ENCODE results near the gene TARBP2. TPM values are rescaled to one million over a fixed set of nuclear protein-coding genes. Genes with fewer than 3 reads are reported as not detected.

The TARBP2 gene
- polyA plus RNA-seq, 2 of the 4 experiments (the other 2 are of a cell fraction): 41.5 to 49.9 TPM

DNA sequence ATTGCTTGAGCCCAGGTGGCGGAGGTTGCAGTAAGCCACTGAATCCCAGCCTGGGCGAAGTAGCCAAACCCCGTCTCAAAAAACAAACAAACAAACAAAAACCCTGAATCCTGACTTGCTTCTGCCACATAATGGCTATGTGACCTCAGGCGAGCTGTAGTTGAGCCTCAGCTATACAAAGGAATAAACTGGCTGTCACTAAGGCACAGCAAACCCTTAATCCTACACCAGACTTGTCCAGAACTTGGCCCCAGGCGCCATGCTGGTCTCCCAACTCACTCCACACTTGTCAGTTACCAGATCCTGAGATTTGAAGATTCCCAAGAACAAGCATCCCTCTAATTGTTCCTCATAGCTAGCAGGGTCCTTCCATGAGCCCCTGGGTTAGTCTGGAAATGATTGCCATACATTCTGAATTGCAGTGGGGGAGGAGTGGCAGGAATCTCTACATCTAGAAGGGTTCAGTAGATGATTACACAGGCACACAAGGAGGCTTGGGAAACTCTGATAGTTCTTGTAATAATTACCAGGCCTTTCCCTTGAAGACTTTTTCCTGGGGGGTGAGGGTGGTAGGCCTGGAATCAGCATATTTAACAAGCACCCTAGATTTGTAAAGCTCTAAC, 11.7 kb upstream of the TARBP2 start:
- ChIA-PET POLR2A (interaction anchor here (0.7 to 1.7 kb wide), 3 partner anchors 12 to 647 kb away, joined by 3 to 5 read pairs (median 4); partner anchors contain the start of gene TARBP2), CTCF (interaction anchor here (0.7 to 2.7 kb wide), 6 partner anchors 9 to 712 kb away, joined by 4 to 9 read pairs (median 6); partner anchors contain the start of gene MAP3K12)
- Histone ChIP-seq H3K27ac (no peak overlapping the region), H3K9me3 (no peaks in the 10 kb centered on the region), H3K4me2 (no peak overlapping the region), H3K4me3 (no peak overlapping the region), H3K4me1 (peaks cover 24% of the 10 kb centered on the region)
- 90% methylated on average over 5 of the region's 5 CpGs for WGBS (ENCODE audit: missing lambda C conversion rate)
- FAIRE-seq (peak; percentile 13), DNase-seq (ENCODE audit: low read depth in 1 of 2, low spot score in 1 of 2) (no peak), ATAC-seq (no peak)
- TF ChIP-seq RNF2 (IDR thresholded peaks at IDR 0.05; ENCODE audit: borderline replicate concordance, low read depth) (no peak), SMC3 (IDR thresholded peaks at IDR 0.05) (no peak), POLR2A (IDR thresholded peaks at IDR 0.05; ENCODE audit: low read length) (no peak), NFE2L2 (conservative IDR thresholded peaks at IDR 0.05; ENCODE audit: low read length) (no peak), REST (IDR thresholded peaks at IDR 0.05) (no peak), MYC (IDR thresholded peaks at IDR 0.05; ENCODE audit: borderline replicate concordance, low read length) (no peak), RFX5 (IDR thresholded peaks at IDR 0.05) (no peak), ELK1 (IDR thresholded peaks at IDR 0.05; ENCODE audit: low read depth, low read length) (no peak), ZSCAN20 (CRISPR knock-in tag; IDR thresholded peaks at IDR 0.05) (no peak)
- TF ChIP-seq, protein P1, sequence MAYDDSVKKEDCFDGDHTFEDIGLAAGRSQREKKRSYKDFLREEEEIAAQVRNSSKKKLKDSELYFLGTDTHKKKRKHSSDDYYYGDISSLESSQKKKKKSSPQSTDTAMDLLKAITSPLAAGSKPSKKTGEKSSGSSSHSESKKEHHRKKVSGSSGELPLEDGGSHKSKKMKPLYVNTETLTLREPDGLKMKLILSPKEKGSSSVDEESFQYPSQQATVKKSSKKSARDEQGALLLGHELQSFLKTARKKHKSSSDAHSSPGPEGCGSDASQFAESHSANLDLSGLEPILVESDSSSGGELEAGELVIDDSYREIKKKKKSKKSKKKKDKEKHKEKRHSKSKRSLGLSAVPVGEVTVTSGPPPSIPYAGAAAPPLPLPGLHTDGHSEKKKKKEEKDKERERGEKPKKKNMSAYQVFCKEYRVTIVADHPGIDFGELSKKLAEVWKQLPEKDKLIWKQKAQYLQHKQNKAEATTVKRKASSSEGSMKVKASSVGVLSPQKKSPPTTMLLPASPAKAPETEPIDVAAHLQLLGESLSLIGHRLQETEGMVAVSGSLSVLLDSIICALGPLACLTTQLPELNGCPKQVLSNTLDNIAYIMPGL (CRISPR knock-in tag; IDR thresholded peaks at IDR 0.05; ENCODE audit: borderline replicate concordance): no peak

DNA sequence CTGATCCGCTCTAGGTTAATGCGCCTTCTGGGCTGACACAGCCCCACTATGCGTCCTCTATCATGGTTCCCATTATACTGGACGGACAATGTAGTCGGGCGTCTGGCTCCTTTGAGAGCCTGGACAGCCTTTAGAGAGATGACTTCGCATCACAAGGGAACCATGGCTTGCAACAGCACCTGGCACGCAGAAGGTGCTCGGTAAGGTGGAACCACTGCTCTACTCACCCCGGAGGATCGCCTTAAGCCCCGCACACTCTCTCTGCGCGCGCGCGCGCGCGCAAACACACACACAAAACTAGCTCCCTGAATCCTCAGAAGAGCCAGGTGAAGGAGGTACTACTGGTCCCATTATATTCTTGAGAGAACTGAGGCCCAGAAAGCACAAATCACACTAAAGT, 8.9 kb upstream of the TARBP2 start:
- FAIRE-seq: no peak
- 95% methylated on average over 20 of the region's 20 CpGs for WGBS (ENCODE audit: missing lambda C conversion rate)

More for the DNA sequence above, 8.9 kb upstream of the TARBP2 start:
- no peak for ATAC-seq
- Histone ChIP-seq H3K27ac (peak overlapping the region; percentile 89 to 91), H3K4me1 (peaks cover 43% of the 10 kb centered on the region), H3K4me2 (peak overlapping the region; percentile 89), H3K4me3 (peak overlapping the region; percentile 60), H3K9me3 (no peaks in the 10 kb centered on the region)
- ChIA-PET CTCF (interaction anchor here (0.8 to 2.7 kb wide), 7 partner anchors 15 to 140 kb away, joined by 3 to 13 read pairs (median 3); no protein-coding TSS in a partner anchor), POLR2A (interaction anchor here (0.6 to 3.4 kb wide), 3 partner anchors 8 to 17 kb away, joined by 3 to 21 read pairs (median 19); partner anchors contain the start of gene TARBP2)
- DNase-seq (ENCODE audit: low read depth in 1 of 2, low spot score in 1 of 2): no peak
- no peak for TF ChIP-seq MAZ (IDR thresholded peaks at IDR 0.05; ENCODE audit: borderline replicate concordance, low read depth, low read length)
- no peak for TF ChIP-seq ZC3H11A (IDR thresholded peaks at IDR 0.05)
- no peak for TF ChIP-seq TP53 (CRISPR knock-in tag; IDR thresholded peaks at IDR 0.05)
- no peak for TF ChIP-seq HEYL (CRISPR knock-in tag; IDR thresholded peaks at IDR 0.05)
- TF ChIP-seq CEBPB (IDR thresholded peaks at IDR 0.05): no peak
- TF ChIP-seq PHF8 (IDR thresholded peaks at IDR 0.05; ENCODE audit: borderline replicate concordance, low read depth): no peak
- TF ChIP-seq MAX (IDR thresholded peaks at IDR 0.05): no peak
- no peak for TF ChIP-seq EHMT2 (IDR thresholded peaks at IDR 0.05; ENCODE audit: low read depth)
- TF ChIP-seq ATOH8 (CRISPR knock-in tag; IDR thresholded peaks at IDR 0.05; ENCODE audit: low read depth): no peak
- no peak for TF ChIP-seq RAD21 (conservative IDR thresholded peaks at IDR 0.05 in 1 of 2, IDR thresholded peaks at IDR 0.05 in 1 of 2)
- TF ChIP-seq MYC (IDR thresholded peaks at IDR 0.05; ENCODE audit: borderline replicate concordance, low read length): no peak

All from A549 (cell line).